GM19455 (cell line): ENCODE data around the gene CLEC2L.

Experiments used
- ATAC-seq: cut with Tn5 transposase; IDR thresholded peaks from one replicate; pipeline ENCODE4 v1.9.1; 2021; ENCODE audit not compliant: unreplicated experiment

CLEC2L gene

DNA sequence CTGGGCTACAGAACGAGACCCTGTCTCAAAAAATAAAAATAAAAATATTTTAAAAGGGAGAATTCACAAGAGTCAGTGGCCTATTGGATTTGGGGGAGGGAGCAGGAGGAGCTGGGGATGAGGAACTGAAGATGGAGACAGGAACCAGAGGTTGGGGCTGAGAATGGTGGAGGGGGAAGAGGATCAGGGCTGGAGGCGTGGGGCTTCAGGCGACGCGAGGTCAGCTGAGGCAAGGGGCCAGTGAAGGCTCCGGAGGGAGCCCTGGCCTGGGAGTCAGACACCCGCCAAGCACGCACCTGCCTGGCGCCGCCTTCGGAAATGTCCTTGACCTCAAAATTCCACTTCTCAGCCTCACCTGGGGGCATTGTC lies 671 bp upstream of the CLEC2L start:
- no peak for ATAC-seq

DNA sequence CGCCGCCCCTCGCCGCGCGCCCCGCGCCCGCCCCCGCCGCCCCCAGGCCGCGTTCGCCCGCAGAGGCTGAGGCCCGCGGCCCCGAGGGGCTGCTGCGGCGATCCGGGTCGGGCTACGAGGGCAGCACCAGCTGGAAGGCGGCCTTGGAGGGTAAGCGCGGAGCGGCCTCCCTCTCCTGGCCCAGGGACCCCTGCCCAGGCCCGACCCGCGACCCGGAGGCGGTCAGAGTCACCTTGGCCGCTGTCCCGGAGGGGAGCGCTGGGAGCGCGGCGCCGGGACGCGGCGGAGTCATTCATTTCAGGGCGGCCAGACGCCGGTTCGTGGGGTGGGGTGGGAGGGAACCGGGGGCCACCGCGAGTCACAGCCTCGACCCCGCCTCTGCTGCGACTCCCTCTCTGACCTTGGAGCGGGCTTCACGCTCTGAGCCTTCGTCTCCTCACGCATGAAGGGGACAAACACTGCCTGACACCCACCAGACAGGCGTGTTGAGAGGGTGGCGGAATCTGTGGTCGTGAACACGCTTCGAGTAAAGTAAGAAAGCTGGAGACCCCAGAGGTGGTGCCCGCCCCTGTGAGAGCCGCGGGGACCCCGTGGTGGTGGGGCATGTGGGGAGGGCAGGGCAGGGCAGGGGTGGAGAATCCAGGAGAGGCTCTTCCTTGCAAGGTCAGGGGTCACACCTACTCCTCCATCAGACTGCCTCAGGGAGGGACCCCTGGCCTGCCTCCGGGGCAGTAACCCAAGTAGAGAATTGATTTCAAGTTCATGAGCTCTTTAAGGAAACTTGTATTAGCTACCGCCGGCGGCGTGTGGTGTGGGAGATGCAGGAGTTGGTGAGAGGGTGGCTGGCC lies 707 bp downstream of the CLEC2L start:
- ATAC-seq, result no peak

DNA sequence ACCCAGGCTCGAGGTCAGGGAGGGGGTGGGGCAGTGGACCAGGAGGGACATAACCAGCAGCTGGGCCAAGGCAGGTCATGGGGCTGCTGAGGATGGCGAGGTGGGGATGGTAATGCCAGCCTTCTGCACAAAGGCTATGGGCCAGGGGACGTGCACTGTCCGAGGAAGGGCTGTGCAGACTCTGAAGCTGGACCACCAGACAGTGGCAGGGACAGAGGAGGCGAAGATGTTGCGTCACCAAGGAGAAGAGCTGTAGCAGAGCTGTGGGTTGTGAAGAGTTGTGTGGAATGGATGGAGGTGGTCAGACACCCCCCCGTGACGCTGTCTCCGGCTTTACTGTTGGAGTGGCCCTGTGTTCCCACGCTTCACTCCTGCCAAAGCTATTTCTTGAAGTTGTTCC lies 1.8 kb downstream of the CLEC2L start:
- ATAC-seq, result no peak

DNA sequence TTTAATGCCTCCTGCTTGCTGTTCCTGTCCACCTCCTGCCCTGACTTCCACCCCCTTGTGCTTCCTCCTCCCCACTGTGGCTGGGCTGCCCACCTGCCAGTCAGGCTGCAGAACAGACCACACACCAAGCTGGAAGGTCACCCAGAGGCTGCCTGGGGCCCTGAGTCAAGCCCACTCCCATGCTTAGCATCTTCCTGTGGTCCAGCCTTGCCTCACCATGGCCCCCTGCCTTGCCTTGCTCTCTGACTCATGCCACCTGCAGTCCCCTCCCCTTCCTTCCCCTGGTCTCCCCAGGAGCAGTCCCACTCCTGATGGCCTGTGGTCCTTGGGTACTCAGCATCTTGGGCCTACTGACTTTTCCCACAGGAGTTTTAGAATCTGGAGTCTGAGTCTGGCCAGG lies 2.3 kb downstream of the CLEC2L start:
- ATAC-seq, result no peak

DNA sequence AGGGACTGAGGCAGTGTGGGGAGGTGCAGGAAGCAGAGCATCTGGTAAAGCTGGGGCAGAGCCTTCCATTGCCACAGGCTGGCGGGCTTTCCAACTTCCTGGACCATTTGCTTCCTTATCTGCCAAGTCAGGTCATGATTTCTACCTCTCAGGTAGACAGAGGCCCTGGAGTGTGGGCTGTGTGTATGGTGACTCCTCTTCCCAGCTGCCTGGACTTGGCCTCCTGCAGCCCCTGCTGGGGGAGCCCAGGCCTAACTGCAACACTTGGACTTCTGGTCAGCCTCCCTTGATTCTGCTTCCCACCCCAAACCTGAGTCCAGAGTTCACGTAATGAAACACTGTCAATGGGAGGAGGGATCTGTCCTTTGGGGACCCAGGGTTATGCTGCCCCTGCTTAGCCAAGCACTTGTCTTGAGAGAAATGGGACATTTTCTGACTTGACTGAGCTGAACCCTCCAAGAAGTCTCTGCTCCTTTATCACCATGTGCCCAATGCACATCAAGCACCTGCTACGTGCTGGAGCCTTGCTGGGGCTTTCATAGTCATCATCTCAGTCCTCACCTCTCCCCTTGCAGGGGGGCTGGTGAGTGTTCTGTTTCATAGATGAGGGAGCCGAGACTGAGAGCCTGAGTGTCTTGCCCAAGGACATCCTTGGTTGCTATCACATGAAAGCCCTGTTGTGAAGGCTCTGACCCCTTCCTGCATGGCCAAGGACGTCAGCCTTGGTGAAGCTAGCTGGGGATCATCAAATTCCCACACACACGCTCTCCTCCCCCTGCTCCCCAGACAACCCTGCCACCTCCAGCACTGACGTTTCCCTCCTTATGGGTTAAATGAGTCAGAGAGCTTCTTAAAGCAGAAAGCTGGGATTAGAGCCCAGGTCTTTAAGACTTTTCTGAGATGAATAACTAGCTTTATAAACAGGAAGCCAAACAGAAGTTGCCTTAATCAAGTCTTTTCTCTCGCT lies 3.4 kb downstream of the CLEC2L start:
- no peak for ATAC-seq

DNA sequence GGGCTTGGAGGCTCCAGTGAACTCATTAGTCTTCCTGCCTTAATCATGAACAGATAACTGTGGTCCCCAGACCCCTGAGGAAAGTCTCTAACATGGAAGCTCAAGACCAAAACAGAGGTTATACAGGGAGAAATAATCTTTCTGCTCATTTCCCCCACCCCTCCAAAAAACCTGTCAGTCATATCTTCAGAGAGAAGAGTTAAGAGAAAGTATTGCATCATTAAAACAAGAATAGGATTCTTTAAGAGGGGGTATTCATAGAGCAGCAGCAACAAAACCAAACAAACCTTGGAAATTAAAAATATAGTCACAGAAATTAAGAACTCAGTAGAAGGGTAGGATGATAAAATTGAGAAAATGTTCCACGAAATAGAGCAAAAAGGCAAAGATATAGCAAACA lies 7.6 kb downstream of the CLEC2L start:
- ATAC-seq, result no peak

DNA sequence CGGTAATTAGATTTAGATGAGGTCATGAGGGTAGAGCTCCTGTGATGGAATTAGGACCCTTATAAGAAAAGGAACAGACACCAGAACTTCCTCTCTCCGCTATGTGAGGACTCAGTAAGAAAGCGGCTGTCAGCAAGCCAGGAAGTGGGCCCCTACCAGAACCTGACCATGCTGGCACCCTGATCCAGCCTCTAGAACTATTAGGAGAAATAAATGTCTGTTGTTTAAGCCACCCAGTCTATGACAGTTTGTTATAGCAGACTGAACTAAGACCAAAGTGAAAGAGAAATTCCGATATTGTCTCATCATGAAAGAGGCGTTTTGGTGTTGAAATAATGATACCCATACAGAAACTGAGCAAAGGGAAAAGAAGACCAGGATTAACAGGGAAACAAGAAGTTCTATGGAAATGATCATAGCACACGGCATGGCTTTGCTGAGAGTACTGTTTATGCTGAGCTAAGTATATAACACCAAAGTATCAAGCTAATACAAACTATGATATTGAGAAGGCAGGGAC lies 9.2 kb downstream of the CLEC2L start:
- no peak for ATAC-seq

DNA sequence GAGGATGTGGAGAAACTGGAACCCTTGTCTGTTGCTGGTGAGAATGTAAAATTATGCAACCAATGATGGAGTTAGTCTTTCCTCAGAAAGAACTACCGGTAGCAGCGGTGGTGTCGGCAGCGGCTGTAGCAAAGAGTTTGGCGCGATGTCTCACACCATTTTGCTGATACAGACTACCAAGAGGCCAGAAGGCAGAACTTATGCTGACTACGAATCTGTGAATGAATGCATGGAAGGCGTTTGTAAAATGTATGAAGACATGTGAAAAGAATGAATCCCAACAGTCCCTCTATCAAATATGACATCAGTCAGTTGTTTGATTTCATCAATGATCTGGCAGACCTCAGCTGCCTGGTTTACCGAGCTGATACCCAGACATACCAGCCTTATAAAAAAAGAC lies 10.6 kb downstream of the CLEC2L start:
- no peak for ATAC-seq

DNA sequence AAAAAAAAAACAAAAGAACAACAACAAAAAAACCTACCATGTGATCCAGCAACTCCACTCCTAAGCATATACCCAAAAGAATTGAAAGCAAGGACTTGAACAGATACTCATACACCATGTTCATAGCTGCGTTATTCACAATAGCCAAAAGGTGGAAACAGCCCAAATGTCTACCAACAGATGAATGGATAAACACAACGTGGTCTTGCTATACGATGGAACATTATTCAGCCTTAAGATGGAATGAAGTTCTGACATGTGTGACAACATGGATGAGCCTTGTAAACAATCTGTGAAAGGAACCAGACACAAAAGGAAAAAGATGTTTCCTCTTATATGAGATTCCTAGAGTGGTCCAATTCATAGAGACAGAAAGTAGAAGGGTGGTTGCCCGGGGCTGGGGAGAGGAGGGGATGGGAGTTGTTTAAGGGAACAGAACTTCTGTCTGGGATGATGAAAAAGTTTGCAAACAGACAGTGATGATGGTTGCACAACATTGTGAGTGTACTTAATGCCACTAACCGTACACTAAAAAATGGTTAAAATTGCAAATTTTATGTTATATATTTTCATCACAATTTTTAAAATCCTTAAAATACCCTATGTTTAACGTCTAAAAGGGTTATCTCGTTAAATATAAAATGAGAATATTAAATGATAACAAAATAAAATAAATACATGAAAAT lies 11.6 kb downstream of the CLEC2L start:
- ATAC-seq, result no peak

DNA sequence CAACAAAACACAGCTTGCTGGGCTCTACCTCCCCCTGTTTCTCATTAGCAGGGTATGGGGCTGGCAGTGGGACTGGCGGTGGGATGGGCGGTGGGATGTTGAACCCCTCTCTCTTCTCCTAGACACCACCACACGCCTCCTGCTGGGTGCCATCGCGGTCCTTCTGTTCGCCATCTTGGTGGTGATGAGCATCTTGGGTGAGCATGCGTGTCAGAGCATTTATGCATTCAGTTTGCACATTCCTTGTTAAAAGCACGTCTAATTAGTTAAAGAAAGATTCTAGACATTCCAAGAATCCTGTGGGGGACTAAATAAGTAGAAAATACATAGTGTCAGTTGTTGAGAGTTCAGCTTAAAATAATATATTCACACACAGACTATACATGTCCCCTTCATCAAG lies 12.7 kb downstream of the CLEC2L start:
- no peak for ATAC-seq

DNA sequence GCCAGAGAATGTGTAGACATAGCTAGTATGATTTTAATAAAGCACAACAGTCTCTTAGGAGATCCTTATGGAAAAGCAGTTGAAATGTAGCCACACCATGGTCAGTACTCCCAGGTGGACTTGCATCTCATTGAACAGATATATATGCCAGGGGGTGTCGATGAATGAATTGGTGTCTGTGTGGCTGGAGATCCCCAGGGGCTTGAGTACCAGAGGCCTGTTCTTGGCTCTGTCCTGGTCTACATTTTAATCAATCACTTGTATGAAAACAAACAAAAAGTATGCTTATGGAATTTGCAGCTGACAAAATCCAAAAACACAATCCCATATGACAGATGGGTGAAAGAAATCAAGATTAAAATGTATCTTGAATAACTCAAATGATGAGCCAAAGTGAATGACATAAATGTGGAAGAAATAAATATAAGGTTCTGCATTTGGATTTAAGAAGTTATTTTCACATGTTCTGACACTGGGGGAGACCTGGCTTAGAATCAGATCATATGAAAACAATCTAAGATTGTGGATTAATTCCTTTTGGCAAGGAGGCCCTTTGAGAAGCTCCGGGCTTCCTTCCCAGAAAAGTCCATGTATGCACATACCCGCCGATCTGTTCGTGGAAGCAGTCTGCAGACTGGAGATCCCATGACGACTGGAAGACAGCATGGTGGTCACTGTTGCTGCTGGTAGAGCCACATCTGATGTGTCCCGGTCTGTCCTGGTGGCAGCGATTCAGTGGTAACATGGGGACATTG lies 15.6 kb downstream of the CLEC2L start:
- ATAC-seq, result no peak

DNA sequence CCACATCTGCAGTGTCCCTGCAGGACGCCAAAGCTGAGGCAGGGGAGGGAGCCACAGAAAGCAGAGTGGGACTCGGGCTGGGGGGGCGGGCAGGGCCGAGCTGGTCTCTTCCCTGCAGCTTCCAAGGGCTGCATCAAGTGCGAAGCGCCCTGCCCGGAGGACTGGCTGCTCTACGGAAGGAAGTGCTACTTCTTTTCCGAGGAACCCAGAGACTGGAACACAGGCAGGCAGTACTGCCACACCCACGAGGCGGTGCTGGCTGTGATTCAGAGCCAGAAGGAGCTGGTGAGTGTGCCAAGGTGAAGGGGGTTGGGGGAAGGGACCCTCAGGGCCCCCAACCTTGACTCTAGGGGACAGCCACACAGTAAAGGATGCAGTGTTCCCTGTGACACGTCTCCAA lies 16.7 kb downstream of the CLEC2L start:
- no peak for ATAC-seq

DNA sequence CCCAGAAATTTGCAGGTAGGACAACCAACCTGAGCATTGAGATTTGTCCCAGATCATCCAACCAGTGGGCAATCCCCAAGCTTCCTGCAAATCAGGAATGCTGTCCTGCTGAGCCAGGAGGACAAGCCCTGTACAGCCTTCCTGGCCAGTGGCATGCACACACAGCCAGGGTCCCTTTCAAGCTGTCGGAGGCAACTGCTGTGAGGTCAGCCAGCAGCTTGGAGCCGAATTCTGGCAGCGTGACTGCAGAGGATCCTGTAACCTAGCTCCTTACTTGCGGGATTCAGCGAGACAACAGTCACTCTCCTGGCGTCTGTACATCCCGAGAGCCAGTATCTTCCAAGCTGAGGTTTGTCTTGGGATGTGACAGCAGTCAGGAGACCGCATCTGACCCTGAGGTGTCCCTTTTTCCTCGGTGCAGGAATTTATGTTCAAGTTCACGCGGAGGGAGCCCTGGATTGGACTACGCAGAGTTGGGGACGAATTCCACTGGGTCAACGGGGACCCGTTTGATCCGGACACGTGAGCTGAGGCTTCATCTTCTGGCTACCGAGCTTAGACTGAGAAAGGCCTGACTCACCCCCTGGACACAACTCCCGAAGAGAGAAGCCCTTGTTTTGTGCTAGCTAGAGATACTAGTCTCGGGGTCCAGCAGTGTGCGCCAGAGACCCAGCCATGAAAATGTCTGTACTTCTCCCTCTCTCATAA lies 18.3 kb downstream of the CLEC2L start:
- no peak for ATAC-seq

DNA sequence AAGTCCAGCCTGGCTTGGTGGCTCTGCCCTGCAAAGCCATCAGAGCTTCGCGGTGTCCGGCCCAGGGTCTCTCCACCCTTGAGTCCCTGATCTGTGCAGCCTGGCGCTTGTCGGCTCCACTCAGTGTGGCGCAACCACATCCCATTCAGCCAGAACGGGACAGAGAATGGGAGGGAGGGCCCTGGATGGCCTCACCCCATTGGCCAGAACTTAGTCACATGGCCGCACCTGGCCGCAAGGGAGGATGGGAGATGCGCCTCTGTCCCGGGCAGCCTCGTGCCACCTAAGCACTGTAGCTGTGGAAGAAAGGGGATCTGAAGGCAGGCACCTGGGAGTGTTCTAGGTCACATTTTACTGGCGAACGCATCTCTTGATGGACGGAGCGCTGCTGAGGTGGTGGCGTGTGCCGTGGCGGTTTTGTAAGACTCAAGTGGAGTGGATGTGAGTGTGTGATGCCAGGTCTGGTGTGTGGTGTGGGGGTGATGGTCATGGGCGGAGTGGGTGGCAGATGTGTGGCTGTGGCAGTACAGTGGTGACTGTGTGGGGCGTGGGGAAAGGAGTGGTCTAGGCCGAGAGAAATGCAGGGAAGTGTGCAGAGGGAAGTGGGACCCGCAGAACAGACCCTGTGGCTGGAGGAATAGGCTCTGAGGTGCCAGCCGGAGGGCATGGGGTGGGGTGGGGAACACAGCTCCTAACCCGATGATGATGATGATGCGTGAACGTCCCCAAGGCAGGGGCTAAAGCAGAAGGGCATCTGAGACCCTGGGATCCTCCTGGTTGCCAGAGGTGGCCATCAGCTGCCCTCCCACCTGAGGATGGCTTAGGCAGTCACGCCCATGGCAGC lies 19.0 kb downstream of the CLEC2L start:
- no peak for ATAC-seq

DNA sequence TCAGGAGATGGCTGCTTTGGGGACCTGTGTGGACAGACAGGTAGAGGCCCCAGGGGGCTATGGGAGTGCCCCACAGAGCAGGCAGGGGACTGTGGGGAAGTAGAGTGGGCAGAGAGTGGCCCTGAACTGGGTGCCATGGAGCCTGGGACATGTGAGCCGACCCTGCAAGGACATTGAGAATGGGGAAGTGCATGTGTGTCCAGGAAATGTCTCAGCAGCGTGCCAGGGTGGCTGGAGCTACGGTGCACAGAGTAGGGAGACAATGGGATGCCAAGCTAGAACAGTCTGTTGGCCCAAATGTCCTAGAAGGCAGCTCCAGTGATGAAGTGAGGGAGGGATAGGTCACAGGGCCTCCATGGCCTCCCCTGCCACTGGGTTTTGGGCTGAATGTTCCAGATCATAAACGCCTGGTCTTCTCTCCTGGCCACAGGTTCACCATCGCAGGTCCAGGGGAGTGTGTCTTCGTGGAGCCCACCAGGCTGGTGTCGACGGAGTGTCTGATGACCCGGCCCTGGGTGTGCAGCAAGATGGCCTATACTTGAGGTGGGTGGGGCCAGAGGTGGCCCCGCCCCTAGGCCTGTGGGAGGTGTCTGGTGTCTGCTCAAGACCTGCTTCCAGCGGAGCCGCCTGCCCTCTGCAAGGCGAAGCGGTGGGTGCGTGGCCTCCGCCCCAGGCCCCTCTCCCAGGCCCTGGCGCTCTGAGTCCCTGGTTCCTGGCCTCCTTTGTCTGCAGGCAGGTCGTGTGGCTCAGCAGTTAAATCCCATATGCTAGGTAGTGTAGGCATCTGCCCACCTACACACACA lies 20.5 kb downstream of the CLEC2L start:
- ATAC-seq, result no peak

DNA sequence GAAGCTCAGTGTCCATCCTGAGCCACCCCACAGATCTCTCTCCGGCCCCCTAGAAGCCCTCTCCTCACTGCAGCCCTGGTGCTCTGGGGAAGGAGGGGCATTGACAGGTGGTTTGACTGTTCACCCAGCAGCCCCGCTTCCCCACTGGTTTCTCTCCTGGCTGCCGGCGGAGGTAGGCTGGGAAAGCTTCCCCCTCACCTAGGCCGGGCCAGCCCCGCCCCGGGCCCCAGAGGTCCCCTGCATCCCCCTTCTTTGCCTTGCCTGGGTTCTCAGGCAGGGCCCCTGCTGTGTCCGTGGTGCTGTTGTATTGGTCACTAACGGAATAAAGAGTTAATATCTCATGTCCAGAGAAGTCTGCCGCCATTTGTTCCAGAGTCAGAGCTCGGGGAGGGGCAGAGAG lies 21.2 kb downstream of the CLEC2L start:
- no peak for ATAC-seq

DNA sequence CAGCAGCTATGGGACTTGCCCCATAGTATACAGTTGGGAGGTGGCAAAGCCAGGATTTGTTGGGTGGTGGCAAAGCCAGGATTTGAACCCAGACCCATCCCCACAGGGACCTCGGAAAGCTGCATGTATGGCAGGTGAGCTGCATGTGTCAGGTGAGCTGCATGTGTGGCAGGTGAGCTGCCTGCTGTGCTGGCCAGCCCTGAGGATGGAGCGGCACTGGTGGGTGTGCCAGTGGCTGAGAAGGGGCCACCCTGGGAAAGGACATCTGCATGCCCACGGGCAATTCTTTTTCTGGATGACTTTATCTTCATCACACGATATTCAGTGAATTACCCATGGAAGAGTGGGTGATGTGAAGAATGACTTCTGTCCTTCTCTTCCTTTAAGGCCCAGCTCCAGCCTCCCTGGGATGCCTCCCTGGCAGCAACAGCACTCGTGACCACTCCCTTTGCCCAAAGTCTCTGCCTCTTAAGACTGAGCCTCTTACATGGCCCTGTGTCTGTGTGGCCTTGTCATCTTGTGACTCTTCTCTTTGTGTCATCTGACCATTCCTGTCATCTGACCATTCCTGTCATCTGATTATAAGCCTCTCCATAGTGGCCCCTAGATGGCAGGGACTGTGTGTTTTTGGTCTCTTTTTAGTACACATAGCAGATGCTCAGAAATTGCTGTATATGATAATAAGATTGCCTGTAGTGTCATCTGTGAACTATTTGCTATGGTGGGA lies 25.0 kb downstream of the CLEC2L start:
- ATAC-seq, result no peak
